A549 treated with CpdA at 1 μM for 4 hours (cell line): ENCODE results near the gene ATP13A5. TPM values are rescaled to one million over a fixed set of nuclear protein-coding genes. Genes with fewer than 3 reads are reported as not detected.

Source experiments
- total RNA-seq: library from RNA; stranded (reverse); fragments of 200-300 nt; extraction: Qiagen RNA extraction; gene quantifications from 5 replicates; pipeline ENCODE4 v1.2.3, GENCODE V29; 2022; ENCODE audit warnings: low read depth

ATP13A5 gene
- total RNA-seq: not detected in 5 replicates

DNA sequence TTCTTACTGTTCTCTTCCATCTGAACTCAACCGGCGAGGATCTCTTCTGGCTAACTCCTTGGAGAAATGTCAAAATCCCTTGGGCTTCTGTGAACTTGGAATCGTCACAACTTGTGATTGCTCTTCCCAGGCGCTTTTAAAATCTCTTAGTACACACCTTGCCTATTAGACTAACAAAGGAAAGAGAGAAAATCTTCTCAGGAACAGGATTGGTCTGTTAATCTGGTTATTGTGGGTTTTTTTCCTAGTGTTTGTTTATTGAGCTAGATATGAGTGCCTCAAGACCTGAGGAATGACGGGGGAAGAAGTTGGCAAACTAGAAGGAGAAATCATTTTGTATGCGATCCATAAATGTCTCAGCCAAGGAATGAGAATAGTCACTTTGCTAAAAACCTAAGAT, at the start of gene ATP13A5:
TSS of gene ATP13A5 (minus strand) at position 48 of the 400 bp plus-strand sequence. CDS start at position 20, 28 bp downstream.

GRCh38 chr3:193240850-193241706, 137.5 kb downstream of the ATP13A5 start, which contains the start of gene PLAAT1:
Gene PLAAT1 (plus strand): TSS chr3:193241222. CDS start chr3:193255651, 14,429 bp downstream.

Other genes with a start within 250 kb of the ATP13A5 start
- 0.14 to 0.28 TPM in 2 of 5 replicates, not detected in the others for gene PLAAT1, start 137.5 kb downstream of the ATP13A5 start, total RNA-seq
- 0.09 TPM in 1 of 5 replicates, not detected in the others for gene ATP13A4, start 176.1 kb upstream of the ATP13A5 start, total RNA-seq
- 23.8 to 44.7 TPM (median 31.7 TPM) in 5 replicates for gene OPA1, start 214.5 kb upstream of the ATP13A5 start, total RNA-seq